GM19193 (cell line): Measurements from ENCODE around the gene SLC25A45.

Source experiments
- POLR2A ChIP-seq: IDR thresholded peaks from 4 replicates; pipeline ENCODE4 v1.6.1; 2011; ENCODE audit not compliant: insufficient read depth, insufficient read length; ENCODE audit errors: extremely low read depth

The SLC25A45 gene

DNA sequence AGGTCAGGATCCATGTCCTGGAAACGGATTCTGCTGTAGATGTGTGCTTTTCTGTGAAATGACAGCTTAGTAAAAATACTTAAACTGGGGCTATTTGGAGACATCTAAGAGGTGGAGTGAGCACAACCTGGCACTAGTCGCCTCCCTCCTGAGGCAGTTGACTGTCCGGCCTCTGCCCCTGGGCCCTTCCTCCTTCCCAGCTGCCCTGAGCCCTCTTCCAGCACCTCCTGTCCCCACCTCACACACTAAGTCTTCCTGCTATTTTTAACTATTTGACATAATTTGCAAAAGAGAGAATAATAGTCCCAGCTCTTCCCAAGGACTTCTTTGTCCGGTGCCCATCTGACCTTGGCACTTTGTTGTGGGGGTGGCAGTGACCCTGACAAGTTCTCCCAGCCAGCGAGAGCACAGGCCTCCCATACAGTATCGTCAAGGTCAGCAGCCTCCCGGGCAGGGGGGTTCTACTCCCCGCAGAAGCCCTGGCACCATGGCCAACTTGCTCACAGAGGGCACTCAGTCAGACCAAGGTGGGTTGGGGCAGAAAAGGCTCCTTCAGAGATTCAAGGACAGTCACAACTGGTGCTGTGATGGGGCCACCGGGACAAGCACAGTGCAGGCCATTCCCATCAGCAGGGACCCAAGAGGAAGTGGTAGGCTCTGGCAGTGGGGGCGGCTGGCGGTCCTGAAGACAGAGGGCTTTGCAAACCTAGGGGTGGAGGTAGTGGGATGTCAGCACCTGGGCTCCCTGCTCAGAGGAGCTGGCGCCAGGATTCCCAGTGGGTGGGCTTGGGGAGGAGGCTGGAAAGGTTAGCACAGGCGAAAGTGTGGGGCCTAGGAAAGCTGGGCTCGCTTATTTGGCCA, 34.6 kb upstream of the SLC25A45 start:
- no peak for TF ChIP-seq POLR2A

DNA sequence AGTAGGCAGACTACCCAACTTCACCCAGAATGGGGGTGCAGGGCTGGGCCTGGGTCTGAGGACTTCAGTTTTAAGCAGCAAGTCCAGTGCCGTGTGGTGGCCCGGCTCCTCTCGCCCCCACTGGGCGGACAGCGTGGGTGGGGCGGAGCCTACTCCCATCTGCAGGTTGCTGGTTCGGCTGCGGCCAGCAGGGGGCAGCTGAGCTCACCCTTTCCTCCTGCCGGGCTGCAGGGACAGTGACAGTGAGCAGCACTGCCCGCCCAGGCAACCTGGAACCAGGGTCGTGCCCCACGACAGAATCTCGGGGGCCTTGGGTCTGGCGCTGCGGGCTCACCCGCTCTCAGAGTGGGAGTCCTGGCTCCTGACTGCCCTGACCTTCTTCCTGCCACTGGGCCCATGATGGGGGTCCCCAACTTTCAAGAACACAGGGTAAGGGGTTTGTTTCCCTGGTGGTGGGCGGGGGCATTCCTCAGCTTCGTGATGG, 33.9 kb upstream of the SLC25A45 start:
- no peak for TF ChIP-seq POLR2A

DNA sequence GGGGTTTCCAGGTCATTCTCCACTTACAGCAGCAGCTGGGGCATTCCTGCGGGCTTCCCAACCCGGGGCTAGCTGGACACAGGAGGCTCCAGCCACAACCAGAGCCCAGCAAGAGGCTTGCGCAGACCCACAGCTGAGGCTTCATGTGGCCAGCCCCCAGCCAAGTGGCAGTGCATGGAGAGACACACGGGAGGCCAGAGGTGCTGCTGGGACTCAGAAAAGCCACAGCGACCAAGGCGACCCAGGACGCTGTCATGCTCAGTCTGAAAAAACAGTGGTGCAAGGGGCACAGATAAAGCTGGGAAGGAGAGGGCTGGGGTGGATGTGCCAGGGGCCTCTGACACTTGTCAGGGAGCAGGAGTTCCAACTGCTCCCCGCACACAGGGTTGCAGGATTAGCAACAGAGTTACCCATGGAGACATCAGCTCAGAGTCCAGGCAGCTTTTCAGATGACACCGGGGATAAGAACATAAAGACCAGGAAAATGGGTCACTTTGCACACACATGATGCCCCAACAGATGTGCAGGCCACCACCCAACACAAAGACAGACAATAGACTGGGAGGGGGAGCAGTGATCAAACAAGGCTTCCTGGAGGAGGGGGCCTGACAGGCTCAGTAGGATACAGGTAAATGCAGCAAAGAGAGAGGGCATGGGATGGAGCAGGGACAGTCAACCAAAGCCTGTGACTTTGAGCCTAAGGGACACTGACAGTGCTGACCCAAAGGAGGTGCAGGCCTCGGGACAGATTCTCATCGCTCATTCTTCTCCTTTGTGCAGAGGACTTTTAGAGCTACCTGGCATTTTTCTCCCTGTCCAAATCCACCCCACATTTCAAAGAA, 33.3 kb upstream of the SLC25A45 start:
- no peak for TF ChIP-seq POLR2A

- no peak for TF ChIP-seq POLR2A
Measured at GRCh38 chr11:65414776-65415498, 32.5 kb upstream of the SLC25A45 start.

DNA sequence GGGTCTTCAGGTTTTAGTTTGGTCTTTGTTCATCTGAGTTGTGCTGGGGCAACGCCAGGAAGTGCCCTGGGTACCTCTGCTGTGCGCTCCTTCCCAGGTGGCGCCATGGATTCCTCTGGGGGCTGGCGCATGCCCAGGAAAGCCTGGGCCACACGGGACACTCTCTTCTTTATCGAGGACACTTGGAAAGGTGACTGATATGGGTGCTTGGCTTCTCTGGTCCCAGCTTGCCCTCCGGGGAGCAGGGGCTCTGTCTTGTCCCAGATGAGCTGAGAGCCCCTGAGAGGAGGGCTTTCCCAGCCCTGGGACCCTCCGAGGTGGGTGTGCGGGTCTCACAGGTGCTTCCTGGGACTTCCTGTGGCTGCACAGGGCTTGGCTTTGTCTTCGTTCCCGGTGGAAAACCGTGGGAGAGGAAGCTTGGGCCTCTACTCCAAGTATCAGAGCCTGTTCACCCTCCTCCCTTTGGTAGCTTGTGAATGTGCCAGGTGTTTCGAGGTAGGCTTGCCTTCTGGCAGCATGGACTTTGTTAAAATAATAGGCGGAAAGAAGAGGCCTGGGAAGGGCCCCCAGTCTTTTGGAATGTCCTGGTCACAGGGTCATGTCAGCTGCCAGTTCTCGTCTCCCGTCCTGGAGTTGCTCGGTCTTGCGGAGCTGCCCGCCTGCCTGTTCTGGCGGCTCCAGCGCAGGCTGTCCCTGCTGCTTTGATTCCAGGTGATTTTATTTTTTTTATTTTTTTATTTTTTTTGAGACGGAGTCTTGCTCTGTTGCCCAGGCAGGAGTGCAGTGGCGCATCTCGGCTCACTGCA, 30.0 kb upstream of the SLC25A45 start:
- TF ChIP-seq POLR2A: no peak

- no peak for TF ChIP-seq POLR2A
Measured at GRCh38 chr11:65411681-65412070, 29.2 kb upstream of the SLC25A45 start.

GRCh38 chr11:65410936-65411680, 28.7 kb upstream of the SLC25A45 start:
- TF ChIP-seq POLR2A: no peak

GRCh38 chr11:65404638-65405339, 22.3 kb upstream of the SLC25A45 start:
- TF ChIP-seq POLR2A: no peak

- TF ChIP-seq POLR2A: no peak
Measured at GRCh38 chr11:65404210-65404609, 21.8 kb upstream of the SLC25A45 start.

GRCh38 chr11:65403607-65404121, 21.2 kb upstream of the SLC25A45 start:
- TF ChIP-seq POLR2A: no peak

DNA sequence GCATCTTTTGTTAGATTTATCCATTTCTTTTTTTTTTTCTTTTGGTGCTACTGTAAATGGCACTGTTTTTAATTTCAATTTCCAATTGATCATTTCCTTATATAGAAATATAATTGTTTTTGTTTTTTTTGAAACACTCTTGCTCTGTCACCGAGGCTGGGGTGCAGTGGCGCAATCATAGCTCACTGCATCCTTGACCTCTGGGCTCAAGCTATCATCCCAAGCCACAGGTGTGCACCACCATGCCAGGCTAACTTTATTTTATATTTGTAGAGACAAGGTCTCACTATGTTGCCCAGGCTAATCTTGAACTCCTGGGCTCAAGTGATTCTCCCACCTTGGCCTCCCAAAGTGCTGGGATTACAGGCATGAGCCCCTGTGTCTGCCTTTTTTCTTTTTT, 20.3 kb upstream of the SLC25A45 start:
- TF ChIP-seq POLR2A: no peak

DNA sequence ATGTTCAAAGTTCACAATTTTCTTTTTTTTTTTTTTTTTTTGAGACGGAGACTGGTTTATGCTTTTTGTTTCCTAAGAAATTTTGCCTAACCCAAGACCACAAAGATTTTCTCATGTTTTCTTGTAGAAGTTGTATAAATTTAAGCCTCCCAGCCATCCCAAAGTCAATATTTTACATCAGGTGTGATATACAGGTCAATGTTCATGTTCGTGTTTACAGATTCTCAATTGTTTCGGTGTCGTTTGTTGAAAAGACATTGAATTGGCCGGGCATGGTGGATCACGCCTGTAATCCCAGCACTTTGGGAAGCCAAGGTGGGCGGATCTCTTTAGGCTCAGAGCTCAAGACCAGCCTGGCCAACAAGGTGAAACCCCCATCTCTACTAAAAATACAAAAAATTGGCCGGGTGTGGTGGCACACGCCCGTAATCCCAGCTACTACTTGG, 19.4 kb upstream of the SLC25A45 start:
- TF ChIP-seq POLR2A: no peak

DNA sequence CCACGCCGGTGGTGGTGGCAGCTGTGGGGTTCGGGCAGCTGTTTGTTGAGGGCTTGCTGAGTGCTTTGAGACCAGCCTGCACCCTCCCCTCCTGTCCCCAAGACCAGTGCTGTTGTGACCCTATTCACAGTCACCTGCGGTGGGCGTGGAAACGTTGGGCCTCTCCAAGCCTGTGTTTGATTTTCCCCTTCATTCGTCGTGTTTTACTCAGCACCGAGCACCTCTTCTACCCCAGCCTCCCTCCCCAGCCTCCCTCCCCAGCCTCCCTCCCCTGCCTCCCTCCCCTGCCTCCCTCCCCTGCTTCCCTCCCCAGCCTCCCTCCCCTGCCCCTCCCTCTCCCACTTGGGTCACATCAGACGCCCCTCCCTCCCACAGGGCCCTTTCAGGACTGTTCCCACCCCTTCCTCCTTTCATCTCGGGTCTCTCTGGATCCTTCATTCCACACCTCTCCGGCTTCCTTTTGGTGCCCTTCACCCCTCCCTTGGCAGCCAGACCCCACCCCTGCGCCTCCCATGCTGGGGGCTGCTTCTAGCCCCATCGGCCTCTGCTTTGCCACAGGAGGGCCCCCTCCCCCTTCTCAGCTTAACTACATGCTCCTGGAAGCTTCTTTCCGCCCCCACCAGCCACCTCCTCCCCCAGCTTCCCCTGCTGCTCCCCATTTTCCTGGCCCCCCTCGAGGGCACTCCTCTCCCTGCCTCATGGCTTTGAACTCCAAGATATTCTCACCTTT, 18.8 kb upstream of the SLC25A45 start:
- TF ChIP-seq POLR2A: no peak
